ENCODE data around the gene SLC50A1. TPM values are rescaled to one million over a fixed set of nuclear protein-coding genes. Genes with fewer than 3 reads are reported as not detected.

Gene SLC50A1
- total and polyA plus RNA-seq, 4 experiments from 2014 or later, result 20.1 to 91.7 (median 36.6) TPM

DNA sequence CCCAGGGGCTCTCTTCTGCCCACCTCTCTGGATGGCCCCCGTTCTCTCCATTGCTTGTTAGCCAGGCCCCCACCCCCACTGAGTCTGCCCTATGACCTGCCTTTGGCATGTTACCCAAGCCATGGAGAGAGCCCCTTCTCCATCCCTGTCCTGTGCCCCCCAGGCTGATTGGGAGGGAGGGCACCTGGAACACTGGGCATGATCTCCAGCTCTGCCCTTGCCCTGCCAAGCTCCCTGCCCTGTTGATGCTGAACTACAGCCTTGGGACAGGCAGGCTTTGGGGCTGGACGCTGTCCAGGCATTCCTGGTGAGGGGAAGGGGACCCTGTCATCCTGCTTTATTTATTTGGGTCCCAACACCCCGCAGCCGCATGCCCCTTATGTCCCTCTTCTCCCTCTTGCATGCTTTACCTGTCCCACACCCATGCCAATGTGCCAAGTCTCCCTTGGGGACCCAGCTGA is 48.7 kb downstream of the SLC50A1 start:
- peaks cover 4 to 13% (median 5%) of the 10 kb centered on the region in 4 donors for H3K4me1 Mint-ChIP-seq
- no peaks in the 10 kb centered on the region for H3K27me3 Mint-ChIP-seq
- Histone ChIP-seq H3K4me1 (ENCODE audit: insufficient read depth, low read length) (no peaks in the 10 kb centered on the region), H3K27ac (ENCODE audit: low read depth, low read length) (no peak overlapping the region), H3K27me3 (ENCODE audit: insufficient read depth, low read length) (no peaks in the 10 kb centered on the region), H3K9me3 (ENCODE audit: control insufficient read depth in 1 of 2, low read length in 2 of 2) (no peaks in the 10 kb centered on the region), H3K4me3 (ENCODE audit: low read length in 2 of 2) (no peak overlapping the region), H3K36me3 (ENCODE audit: insufficient read depth, low read length) (peaks cover 7% of the 10 kb centered on the region)
- H3K27ac Mint-ChIP-seq, result no peak overlapping the region
- H3K4me3 Mint-ChIP-seq, result no peak overlapping the region
- ChIA-PET CTCF (ENCODE audit: partially characterized antibody) (interaction anchor here (2.4 kb wide), 1 partner anchor 10 kb away, joined by 14 read pairs; no protein-coding TSS in a partner anchor), POLR2A (ENCODE audit: partially characterized antibody) (no interaction called here)
- no peaks in the 10 kb centered on the region for H3K9me3 Mint-ChIP-seq
- peak in 1 of 5 donors; percentile 7 for DNase-seq
- peaks cover 4 to 28% of the 10 kb centered on the region in 2 donors for H3K36me3 Mint-ChIP-seq
- intact Hi-C loops (cut with micrococcal nuclease), result no loop called here

DNA sequence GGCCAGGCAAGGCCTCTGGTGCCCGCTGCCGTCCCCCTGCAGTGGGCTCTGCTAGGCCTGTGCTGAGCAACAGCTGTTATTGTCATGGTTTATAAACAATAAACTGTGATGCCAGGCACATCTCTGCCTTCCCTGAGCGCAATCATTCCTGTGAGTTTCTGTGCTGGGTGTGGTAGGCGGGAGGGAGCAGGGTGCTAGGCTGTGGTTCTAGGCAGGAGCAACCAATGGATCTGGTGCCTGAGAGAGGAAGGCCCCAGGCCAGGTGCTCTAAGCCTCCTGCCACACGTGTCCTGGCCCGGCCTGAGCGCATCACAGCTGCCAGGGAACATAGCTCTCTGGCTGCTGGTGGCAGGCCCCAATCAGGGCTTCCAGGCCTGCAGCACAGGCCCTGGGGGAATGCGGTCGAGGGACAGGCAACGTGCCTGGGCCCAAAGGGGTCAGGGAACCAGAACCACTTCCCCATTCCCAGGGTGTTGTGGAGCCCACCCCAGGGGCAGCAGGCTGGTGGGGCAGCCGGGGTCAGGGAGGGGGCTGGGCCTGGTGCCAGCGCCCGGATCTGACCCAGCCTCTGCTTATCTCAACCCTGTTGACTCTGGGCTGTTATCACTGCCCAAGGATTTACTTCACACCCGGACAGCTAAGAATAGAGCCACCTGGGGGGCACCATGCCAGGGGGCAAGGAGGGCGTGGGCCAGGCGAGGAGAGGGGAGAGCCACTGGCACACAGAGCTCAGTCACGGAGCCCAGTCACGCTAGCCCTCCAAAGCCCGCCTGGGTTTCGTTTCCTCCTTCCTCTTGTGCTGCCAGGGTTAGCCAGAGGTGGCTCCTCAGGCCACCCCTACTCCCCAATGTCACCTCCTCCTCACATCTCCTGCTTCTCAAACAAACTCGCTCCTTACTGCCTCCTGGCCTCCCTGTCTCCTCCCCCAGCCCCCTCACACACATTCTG is 49.5 kb downstream of the SLC50A1 start:
- intact Hi-C loops (cut with micrococcal nuclease), result no loop called here

DNA sequence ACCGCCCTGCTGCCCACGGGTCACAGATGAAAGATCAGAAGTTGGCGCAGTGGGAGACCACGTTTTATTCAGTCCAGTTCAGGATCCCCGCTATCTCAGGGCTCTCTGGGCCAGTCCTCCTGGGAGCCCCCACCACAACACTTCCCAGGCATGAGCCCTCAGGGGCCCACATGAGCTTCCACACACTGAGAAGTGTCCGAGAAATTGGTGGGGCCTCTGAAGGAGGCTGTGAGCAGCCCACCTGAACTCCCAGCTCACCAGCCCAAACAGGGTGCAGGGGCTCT is 50.1 kb downstream of the SLC50A1 start:
- H3K4me3 Mint-ChIP-seq, result no peak overlapping the region
- H3K27me3 ChIP-seq (ENCODE audit: insufficient read depth, low read length), result no peaks in the 10 kb centered on the region
- intact Hi-C loops (cut with micrococcal nuclease), result no loop called here

More for the DNA sequence above, 49.5 kb downstream of the SLC50A1 start:
- no peaks in the 10 kb centered on the region for H3K4me1 ChIP-seq (ENCODE audit: insufficient read depth, low read length)
- ChIA-PET POLR2A (ENCODE audit: partially characterized antibody) (no interaction called here), CTCF (ENCODE audit: partially characterized antibody) (interaction anchor here (2.4 kb wide), 1 partner anchor 9 kb away, joined by 14 read pairs; no protein-coding TSS in a partner anchor)
- H3K36me3 ChIP-seq (ENCODE audit: insufficient read depth, low read length), result no peaks in the 10 kb centered on the region
- peak in 1 of 5 donors; percentile 38 for DNase-seq
- Mint-ChIP-seq H3K9me3 (no peaks in the 10 kb centered on the region), H3K4me1 (peaks cover 4 to 13% (median 5%) of the 10 kb centered on the region in 4 donors), H3K36me3 (peaks cover 4 to 20% of the 10 kb centered on the region in 2 donors), H3K4me3 (no peak overlapping the region), H3K27me3 (no peaks in the 10 kb centered on the region), H3K27ac (peak overlapping the region in 2 of 7 donors; percentile 9 to 29)
- no peak overlapping the region for H3K27ac ChIP-seq (ENCODE audit: low read depth, low read length)
- H3K9me3 ChIP-seq (ENCODE audit: control insufficient read depth in 1 of 2, low read length in 2 of 2), result no peaks in the 10 kb centered on the region
- no peak overlapping the region for H3K4me3 ChIP-seq (ENCODE audit: low read length in 2 of 2)
- no peaks in the 10 kb centered on the region for H3K27me3 ChIP-seq (ENCODE audit: insufficient read depth, low read length)

DNA sequence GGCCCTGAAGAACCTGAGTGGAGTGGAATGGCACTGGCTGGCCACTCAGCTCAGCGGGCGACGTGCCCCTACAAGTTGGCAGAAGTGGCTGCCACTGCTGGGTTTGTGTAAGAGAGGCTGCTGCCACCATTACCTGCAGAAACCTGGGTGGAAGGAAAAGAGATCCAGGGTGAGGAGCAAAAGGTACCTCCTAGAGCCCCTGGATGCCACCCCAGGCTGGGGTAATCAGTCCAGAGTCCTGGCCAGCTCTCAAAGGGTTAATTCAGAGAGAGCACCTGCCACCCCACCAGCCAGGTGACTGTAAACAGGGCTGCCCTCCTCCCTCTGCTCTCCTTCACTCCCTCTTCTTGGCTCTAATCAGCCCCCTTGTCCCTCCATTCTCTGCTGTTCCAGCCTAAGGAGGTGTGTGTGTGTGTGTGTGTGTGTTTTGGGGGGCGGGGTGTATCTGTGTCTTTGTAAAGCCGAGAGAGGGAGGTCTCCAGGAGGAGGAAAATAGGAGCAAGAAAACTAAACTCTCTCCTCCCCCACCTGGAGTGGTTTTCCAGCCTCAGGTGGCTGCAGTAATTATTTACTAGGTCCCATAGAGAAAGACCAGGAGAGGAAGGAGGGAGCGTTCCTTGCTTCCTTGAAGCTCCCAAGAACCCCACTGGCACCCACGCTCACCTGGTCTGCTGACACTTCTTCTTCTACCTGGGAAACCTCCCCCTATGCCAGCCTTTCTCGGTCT is 50.6 kb downstream of the SLC50A1 start:
- peak in 1 of 5 donors; percentile 2 for DNase-seq
- no peaks in the 10 kb centered on the region for H3K36me3 ChIP-seq (ENCODE audit: insufficient read depth, low read length)
- no peaks in the 10 kb centered on the region for H3K9me3 ChIP-seq (ENCODE audit: control insufficient read depth in 1 of 2, low read length in 2 of 2)
- no peaks in the 10 kb centered on the region for H3K4me1 ChIP-seq (ENCODE audit: insufficient read depth, low read length)
- Mint-ChIP-seq H3K4me3 (no peak overlapping the region), H3K27me3 (no peaks in the 10 kb centered on the region), H3K4me1 (peaks cover 4 to 13% (median 5%) of the 10 kb centered on the region in 4 donors), H3K36me3 (peaks cover 4 to 19% of the 10 kb centered on the region in 2 donors), H3K27ac (peak overlapping the region in 1 of 7 donors; percentile 48), H3K9me3 (no peaks in the 10 kb centered on the region)
- CTCF ChIA-PET (ENCODE audit: partially characterized antibody), result interaction anchor here (0.6 kb wide), 1 partner anchor 13 kb away, joined by 3 read pairs; the partner anchor contains the start of gene KRTCAP2
- POLR2A ChIA-PET (ENCODE audit: partially characterized antibody), result interaction anchor here (0.6 to 0.8 kb wide), 3 partner anchors 9 to 122 kb away, joined by 3 read pairs; no protein-coding TSS in a partner anchor
- no peaks in the 10 kb centered on the region for H3K27me3 ChIP-seq (ENCODE audit: insufficient read depth, low read length)
- no peak overlapping the region for H3K4me3 ChIP-seq (ENCODE audit: low read length in 2 of 2)
- H3K27ac ChIP-seq (ENCODE audit: low read depth, low read length), result no peak overlapping the region
- intact Hi-C loops (cut with micrococcal nuclease), result no loop called here

More for the DNA sequence above, 50.1 kb downstream of the SLC50A1 start:
- Histone ChIP-seq H3K36me3 (ENCODE audit: insufficient read depth, low read length) (no peaks in the 10 kb centered on the region), H3K4me3 (ENCODE audit: low read length in 2 of 2) (no peak overlapping the region), H3K4me1 (ENCODE audit: insufficient read depth, low read length) (no peaks in the 10 kb centered on the region), H3K9me3 (ENCODE audit: control insufficient read depth in 1 of 2, low read length in 2 of 2) (no peaks in the 10 kb centered on the region), H3K27ac (ENCODE audit: low read depth, low read length) (no peak overlapping the region)
- peak in 1 of 5 donors; percentile 3 for DNase-seq
- Mint-ChIP-seq H3K9me3 (no peaks in the 10 kb centered on the region), H3K27me3 (no peaks in the 10 kb centered on the region), H3K4me1 (peaks cover 4 to 13% (median 5%) of the 10 kb centered on the region in 4 donors), H3K36me3 (peaks cover 4 to 20% of the 10 kb centered on the region in 2 donors), H3K27ac (peak overlapping the region in 2 of 7 donors; percentile 9 to 29)
- ChIA-PET CTCF (ENCODE audit: partially characterized antibody) (interaction anchor here (0.6 to 2.4 kb wide), 2 partner anchors 8 to 13 kb away, joined by 3 to 14 read pairs; partner anchors contain the start of gene KRTCAP2), POLR2A (ENCODE audit: partially characterized antibody) (interaction anchor here (0.6 to 0.8 kb wide), 2 partner anchors 8 to 94 kb away, joined by 3 read pairs; no protein-coding TSS in a partner anchor)

DNA sequence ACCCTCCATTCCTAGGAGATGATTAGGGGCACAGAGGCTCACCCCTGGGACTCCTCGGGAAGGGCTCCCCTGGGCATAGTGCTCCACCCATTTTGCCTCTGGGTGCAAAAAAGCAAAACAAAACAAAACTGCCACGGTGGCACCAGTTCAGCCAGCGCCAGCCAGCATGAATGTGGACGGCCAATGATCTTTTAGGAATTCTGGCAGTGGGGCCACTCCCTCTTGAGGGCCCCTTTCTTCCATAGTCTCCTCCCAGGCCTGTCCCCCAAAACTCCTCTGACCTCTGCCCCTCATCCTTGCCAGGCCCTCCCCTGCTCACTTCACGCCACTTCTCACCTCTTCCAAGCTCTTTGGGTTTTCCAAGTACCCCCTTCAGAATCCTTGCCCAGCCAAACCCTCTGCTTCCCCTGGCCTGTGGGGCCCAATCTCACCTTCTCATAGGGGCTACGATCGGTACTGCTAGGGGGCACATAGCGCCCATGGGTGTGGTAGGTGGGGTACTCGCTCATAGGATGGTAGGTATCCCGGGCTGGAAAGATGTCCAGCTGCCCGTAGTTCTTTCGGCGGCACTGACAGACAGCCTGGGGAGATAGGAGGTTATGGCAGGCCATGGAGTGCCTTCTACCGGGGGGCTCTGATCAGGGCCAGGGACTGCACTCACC is 51.3 kb downstream of the SLC50A1 start:
- Mint-ChIP-seq H3K4me3 (no peak overlapping the region), H3K36me3 (peaks cover 4 to 14% of the 10 kb centered on the region in 2 donors), H3K27me3 (no peaks in the 10 kb centered on the region), H3K4me1 (peaks cover 5 to 13% (median 5%) of the 10 kb centered on the region in 4 donors), H3K27ac (peak overlapping the region in 2 of 7 donors; percentile 52 to 57), H3K9me3 (no peaks in the 10 kb centered on the region)
- H3K9me3 ChIP-seq (ENCODE audit: control insufficient read depth in 1 of 2, low read length in 2 of 2), result no peaks in the 10 kb centered on the region
- H3K4me3 ChIP-seq (ENCODE audit: low read length in 2 of 2), result no peak overlapping the region
- peak in 1 of 5 donors; percentile 32 for DNase-seq
- POLR2A ChIA-PET (ENCODE audit: partially characterized antibody), result interaction anchor here (0.6 kb wide), 1 partner anchor 121 kb away, joined by 3 read pairs; no protein-coding TSS in a partner anchor
- intact Hi-C loops (cut with micrococcal nuclease), result no loop called here
- no peak overlapping the region for H3K27ac ChIP-seq (ENCODE audit: low read depth, low read length)
- H3K27me3 ChIP-seq (ENCODE audit: insufficient read depth, low read length), result no peaks in the 10 kb centered on the region
- CTCF ChIA-PET (ENCODE audit: partially characterized antibody), result no interaction called here
- H3K4me1 ChIP-seq (ENCODE audit: insufficient read depth, low read length), result peaks cover under 1% of the 10 kb centered on the region
- H3K36me3 ChIP-seq (ENCODE audit: insufficient read depth, low read length), result no peaks in the 10 kb centered on the region

DNA sequence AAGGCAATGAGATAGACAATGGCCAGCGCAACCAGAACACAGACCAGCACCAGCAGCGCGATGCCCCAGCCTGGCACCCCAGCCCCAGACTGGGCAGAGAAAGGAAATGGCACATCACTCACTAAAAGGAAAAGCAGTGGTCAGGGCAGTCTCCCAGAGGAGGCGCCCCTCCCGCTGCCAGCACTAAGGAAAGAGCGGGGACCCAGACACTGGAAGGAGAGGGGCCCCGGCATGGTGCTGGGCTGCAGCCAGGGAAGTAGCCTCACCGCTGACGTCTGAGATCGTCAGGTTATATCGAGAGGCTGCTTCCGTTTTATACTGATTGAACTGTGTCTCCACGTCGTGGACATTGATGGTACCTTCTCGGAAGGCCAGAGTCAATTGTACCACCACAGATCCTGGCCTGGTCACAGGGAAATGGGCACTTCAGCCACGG is 51.8 kb downstream of the SLC50A1 start:
- Mint-ChIP-seq H3K9me3 (peaks cover 0 to 1% (median 0%) of the 10 kb centered on the region in 8 donors), H3K27me3 (no peaks in the 10 kb centered on the region), H3K36me3 (peaks cover 4 to 11% of the 10 kb centered on the region in 2 donors), H3K4me1 (peaks cover 8 to 18% (median 10%) of the 10 kb centered on the region in 4 donors), H3K27ac (peak overlapping the region in 2 of 7 donors; percentile 56 to 71), H3K4me3 (no peak overlapping the region)
- Histone ChIP-seq H3K9me3 (ENCODE audit: control insufficient read depth in 1 of 2, low read length in 2 of 2) (no peaks in the 10 kb centered on the region), H3K27ac (ENCODE audit: low read depth, low read length) (no peak overlapping the region), H3K36me3 (ENCODE audit: insufficient read depth, low read length) (no peaks in the 10 kb centered on the region), H3K4me3 (ENCODE audit: low read length in 2 of 2) (no peak overlapping the region), H3K27me3 (ENCODE audit: insufficient read depth, low read length) (no peaks in the 10 kb centered on the region), H3K4me1 (ENCODE audit: insufficient read depth, low read length) (peaks cover 6% of the 10 kb centered on the region)
- ChIA-PET CTCF (ENCODE audit: partially characterized antibody) (no interaction called here), POLR2A (ENCODE audit: partially characterized antibody) (no interaction called here)
- DNase-seq, result peak in 1 of 5 donors; percentile 5
- intact Hi-C loops (cut with micrococcal nuclease), result no loop called here

Data from CD4-positive, alpha-beta memory T cell (primary cell).